SK-N-DZ (cell line): ENCODE data around the gene CPA3.

Experiments
- DNase-seq: peaks from one replicate; pipeline ENCODE4 v3.0.0-alpha.2; 2015; ENCODE audit warnings: low spot score

The CPA3 gene

DNA sequence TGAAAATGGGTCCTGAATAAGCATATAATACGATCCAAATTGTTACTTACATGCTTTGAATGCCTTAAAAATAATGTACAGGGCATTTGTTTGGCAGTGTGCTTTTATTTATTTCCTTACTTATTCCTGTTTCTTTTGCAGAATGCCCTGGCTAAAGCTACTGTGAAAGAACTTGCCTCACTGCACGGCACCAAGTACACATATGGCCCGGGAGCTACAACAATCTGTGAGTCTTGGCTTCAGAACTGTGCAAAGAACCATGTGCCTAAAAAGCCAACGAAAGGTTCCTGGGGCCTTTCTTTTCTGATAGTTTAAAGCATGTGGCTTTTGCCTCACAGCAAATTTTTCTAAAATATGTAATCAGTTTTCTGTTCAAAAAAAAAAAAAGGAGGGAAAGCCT is 7.8 kb upstream of the CPA3 start:
- no peak for DNase-seq

DNA sequence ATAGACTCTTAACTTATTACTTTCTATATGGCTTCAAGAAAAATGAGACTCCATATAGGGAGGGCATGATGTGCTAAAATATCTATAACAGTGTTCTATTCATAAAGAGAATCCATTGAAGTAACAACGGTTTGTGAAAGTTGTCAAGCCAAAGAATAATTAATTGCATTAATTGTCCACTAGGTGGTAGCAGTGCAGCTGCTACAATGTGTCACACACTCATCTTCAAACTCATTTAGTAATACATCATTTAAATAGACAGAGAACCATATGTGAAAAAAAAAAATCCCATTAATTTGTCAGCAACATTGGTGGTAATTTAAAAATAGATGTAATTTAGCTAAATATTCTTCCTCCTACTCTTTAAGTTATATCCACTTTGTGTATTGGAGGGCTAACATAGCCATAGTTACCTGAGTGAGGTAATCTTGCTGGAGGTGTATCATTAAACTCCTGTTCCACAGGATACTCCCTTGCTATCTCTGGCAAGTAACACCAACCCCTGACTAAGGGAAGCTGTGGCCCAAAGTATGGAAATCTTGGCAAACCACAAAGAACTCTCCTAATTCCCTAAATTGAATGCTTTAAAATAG is 3.7 kb upstream of the CPA3 start:
- peak; percentile 47 for DNase-seq

DNA sequence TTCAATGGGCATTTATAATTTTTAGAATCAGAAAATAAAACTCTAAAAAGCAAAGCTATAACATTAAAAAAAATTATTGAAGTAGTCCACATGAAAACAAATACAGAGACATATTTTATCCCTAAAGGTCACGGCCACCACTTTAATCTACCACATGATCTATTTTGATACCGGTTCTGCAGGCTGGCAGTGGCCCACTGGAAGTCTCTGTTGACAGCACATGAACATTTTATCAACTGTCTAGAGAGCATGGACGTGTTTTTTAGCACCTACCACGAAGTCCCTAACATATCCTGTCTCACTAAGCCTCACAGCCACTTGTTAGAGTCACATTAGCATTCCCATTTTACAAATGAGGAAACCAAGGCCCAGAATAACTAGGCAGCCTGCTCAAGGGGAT is 1.8 kb upstream of the CPA3 start:
- no peak for DNase-seq

DNA sequence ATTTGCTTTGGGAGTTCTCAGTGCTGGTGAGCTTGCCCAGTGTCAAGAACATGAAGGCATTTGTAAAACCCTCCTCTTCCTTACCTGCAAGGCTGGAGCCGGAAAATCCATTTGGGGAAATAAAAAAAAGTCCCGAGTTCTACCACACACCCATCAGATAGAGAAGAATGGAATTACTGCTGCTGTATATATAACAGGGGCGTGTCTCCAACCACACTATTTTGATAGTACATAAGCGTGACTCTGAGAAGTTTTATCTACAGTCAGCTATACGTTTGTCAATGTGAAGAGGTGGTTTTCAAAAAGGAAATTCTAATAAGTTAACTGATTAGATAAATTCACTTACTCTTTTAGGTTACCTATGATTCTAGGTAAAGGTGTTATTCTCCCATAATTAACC is 1.3 kb upstream of the CPA3 start:
- no peak for DNase-seq

GRCh38 chr3:148866261-148866660 is 1.2 kb downstream of the CPA3 start:
- no peak for DNase-seq

DNA sequence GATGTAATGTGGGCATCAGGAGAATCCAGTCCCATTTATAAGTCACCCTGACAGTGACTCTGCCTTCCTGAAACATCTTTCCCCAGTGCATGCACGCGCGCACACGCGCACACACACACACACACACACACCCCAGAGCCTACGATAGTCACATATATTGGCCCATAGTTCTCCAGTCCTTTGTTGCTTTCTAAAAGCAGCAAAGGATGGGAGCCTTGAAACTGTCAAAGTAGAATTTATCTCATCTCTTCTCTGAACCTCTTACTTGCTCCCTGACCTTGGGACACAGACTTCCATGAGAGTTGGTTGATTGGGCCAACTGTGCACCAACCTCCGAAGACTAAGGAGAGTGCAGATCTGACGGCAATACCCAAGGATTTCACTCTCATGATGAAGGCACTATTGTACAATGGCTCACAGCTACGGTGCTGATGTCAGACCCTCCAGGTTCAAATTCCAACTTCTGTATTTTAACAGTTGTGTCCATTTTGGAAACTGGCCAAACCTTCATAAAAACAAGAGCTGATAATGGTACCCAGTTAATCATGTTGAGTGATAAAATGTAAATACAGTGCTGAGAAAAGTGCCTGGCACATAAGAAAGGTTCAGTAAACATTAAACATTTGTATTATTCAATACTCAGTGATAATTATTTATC is 8.3 kb downstream of the CPA3 start:
- DNase-seq, result no peak

DNA sequence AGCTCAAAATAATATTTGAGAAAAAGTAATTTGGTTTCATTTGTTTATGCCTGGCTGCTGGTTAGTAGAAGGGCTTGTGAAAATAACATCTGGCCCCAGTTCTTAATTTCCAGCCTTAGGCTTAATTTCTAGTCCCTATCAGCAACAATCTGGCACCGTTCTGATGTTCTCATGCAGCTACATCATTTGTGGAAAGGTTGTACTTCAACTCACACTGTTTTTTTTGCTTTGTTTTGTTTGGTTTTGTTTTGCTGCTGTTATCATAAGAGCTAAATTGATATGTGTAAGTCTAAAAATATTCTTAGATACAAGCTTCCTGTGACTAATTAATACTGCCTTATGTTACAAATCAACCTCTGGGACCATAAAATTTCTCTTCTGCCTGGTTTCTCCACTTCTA is 8.9 kb downstream of the CPA3 start:
- no peak for DNase-seq

DNA sequence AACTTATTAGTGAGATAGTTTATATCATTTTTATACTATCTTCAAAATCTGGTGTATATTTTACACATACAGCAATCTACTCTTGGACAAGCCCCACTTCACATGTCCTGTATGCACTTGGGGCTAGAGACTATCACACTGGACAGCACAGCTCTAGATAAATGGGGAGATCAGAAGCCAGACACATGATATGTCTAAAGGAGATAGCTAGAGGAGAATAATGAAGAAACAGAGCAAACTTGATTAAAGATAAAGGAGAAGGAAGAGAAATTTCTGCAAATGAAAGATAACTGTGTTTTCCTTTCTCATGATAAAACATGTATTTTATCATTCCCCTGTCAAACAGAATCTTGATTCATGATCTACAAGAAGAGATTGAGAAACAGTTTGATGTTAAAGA is 13.0 kb downstream of the CPA3 start:
- peak; percentile 50 for DNase-seq

GRCh38 chr3:148879256-148879655 is 14.2 kb downstream of the CPA3 start:
- DNase-seq, result no peak

DNA sequence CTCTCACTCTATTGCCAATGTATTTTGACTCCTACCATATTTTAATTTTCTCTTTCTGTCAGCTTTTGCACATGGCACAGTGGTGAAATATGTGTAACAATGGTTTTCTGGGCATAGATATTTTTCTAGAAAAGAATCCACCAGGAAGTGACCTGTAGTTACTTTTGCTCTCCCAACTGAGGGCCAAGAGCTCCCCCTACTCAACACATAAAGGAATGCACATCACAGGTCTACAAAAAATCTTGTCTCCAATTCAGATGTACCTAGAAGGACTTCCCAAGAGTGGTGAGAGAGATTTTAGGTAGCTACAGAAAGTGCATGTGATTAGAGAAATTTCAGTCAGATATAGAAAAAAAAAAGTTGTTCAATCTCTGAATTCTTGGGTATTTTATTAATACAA is 15.6 kb downstream of the CPA3 start:
- peak; percentile 61 for DNase-seq

DNA sequence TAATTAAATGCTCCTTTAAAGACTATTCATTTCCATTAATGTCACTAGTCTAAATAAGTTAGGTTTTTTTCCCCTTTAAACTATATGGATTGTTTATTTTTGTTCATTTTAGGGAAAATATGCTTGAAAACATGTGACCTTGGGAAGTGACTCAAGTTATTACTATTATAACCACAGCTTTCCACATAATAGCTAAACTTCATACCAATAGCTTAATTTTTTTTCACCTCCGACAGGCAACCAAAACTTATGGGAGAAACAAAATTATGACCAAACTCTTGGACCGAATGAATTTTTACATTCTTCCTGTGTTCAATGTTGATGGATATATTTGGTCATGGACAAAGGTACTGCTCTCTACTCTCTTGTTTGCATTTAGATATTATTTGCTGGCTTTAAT is 16.2 kb downstream of the CPA3 start:
- DNase-seq, result no peak

DNA sequence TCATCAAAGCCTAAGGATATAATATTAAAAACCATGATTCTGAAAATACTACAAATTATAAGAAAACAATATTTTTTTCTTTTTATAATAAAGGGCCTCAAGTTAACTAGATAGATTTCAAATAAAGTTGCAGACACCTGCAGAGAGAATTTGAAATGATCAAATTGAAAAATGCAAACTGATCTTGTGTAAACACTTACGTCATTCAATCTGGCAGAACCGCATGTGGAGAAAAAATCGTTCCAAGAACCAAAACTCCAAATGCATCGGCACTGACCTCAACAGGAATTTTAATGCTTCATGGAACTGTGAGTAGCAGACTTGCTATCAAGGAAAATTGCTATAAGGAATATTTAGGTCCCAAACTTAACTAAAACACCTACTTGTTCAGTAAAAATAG is 17.2 kb downstream of the CPA3 start:
- DNase-seq, result no peak

- DNase-seq, result peak; percentile 74
Measured at GRCh38 chr3:148883163-148883562, 18.1 kb downstream of the CPA3 start.

DNA sequence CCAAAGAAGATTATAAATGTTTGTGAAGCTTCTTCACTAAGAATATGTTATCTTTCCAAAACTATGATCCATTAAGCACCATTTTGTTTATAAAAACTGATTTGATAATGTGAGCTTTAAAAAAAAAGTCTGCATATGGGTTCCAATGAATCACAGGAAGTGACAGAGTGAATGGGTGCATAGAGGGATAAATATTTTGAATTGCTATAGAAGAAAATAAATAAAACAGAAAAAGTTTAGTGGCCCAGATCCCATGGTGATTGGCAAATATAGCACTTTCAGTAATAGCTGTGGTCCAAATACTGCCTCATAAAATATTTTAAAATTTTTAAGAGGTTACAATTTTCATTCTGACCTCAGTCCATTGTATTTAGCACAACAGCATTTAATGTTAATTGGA is 19.2 kb downstream of the CPA3 start:
- DNase-seq, result no peak

DNA sequence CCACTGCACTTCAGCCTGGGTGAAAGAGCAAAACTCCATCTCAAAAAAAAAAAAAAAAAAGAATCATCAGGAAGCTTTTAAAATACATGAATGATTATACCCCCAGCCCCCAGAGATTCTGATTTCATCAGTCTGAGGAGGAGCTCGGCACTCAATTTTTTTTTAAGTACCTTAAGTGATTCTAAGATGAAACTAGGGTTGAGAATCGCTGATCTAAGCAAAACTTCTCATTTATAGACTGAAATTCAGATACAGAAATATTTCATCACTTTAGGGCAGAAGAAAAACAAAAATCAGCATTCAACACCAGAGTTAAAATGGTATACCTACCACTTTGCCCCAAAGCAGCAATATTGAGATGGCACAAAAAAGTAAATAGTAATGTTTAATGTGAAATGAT is 24.7 kb downstream of the CPA3 start:
- no peak for DNase-seq

GRCh38 chr3:148896062-148896461 is 31.0 kb downstream of the CPA3 start:
- no peak for DNase-seq

DNA sequence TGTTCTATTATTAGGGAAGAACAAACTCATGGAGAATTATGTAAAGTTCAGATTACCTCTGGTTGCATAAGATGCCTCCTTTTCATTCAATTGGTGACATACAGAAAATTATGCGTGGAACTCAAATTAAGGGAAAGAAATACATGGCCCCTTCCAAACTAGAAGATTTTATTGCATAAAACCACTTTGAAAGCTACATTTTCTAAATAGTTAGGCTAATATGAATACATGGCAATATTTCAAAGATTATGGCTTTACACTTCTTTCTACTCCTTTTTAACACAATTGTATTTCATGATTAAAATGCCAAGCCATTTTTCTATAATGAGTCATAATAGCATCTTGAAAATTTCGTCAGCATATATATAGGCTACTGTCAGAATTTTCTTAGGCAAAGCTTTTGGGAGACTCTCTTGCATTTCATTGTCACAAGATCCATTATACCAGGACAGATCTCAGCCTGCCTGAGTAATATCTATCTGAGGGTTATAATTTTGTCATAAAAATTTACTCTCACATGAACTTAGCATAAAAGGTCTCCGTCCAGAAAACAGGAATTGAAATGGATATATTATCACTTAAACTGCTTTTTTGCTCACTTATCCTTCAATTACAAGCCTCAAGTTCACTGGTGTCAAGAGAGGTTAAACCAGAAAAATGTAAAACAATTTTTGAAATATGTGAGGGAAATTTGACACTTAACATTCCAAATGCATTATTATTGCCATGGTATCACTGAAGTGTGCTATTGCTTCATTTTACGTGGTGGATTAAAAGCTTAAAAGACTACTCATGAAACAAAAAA is 37.1 kb downstream of the CPA3 start:
- no peak for DNase-seq

- no peak for DNase-seq
Measured at GRCh38 chr3:148903022-148903442, 37.9 kb downstream of the CPA3 start.

DNA sequence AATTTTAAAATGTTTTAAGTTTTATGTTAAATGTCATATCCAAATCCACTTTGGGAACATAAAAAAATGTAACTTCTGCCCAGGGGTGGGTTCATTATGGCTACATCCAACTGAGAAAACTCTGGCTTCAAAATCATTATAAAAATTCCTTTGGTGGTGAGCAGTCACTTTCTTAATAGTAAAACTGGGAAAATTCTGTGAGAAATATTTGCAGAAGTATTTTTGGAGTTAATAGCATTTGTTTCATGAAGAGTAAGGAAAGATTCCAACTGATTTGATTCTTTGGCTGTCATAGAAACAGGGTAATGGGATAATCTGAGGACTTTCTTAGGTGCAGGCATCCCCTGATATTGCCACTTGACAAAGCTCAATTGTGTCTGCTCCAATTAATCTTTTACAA is 38.8 kb downstream of the CPA3 start:
- no peak for DNase-seq

DNA sequence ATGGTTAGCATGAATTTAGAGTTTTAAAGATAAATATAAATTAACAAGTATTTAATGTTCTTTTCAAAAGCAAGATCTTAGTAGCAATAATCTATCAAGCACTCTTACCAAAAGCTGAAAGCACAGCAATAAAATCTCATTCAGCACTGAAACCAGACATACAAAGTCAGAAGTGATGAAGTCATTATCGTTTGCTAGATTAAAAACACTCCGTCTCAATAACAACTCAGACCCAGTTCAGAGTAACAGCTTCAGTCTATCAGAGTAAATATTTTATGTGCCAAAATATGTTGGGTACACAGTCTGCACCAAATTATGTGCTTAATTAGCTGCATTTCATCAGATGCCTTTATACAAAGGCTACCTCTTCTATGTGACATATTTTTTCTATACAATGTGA is 41.6 kb downstream of the CPA3 start:
- DNase-seq, result no peak

- no peak for DNase-seq
Measured at GRCh38 chr3:148911173-148911572, 46.1 kb downstream of the CPA3 start.

DNA sequence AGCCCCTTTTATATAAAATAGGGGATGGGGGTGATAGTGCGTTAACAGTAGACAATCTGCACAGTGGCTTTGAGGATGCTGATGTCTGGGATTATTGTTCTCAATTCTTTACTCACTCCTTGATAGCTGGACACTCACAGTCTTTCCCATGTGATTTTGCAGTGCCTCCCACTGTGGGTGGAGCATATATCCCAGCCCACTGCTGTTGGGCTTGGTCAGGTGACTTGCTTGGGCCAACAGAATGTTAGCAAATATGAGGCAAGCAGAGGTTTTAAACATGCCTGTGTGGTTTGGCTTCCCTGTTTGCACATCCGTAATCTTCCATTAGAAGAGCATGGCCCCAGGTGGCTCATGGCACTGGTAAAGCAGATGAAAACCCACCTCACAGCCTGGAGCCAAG is 46.5 kb downstream of the CPA3 start:
- no peak for DNase-seq
